Fibroblast of the aortic adventitia (primary cell): ENCODE measurements around the gene TRPM3. TPM values are rescaled to one million over a fixed set of nuclear protein-coding genes. Genes with fewer than 3 reads are reported as not detected.

Experiments used
- DNase-seq: peaks from one replicate; pipeline ENCODE4 v3.0.0-alpha.2; 2010; ENCODE audit warnings: low read depth
- H3K4me3 ChIP-seq: 2 replicates; pipeline ENCODE4 v1.5.1; 2011; ENCODE audit warnings: low read depth, mild to moderate bottlenecking, control low read depth, low read length, moderate library complexity
- total RNA-seq: library from RNA; depleted of rRNA; stranded (reverse); fragments of >200 nt; gene quantifications from 2 replicates; pipeline ENCODE4 v1.2.3, GENCODE V29; 2012; ENCODE audit warnings: low replicate concordance
- TF ChIP-seq, protein P1 (sequence below): IDR thresholded peaks from 2 replicates; pipeline ENCODE4 v1.5.1; 2011; ENCODE audit warnings: mild to moderate bottlenecking, low read length, control low read depth, inconsistent platforms; ENCODE audit not compliant: insufficient read depth

Gene TRPM3
- total RNA-seq, 1 donor = 8.8 TPM

GRCh38 chr9:70569070-70569772 lies 552.2 kb downstream of the TRPM3 start:
- DNase-seq = no peak
- TF ChIP-seq, protein P1, sequence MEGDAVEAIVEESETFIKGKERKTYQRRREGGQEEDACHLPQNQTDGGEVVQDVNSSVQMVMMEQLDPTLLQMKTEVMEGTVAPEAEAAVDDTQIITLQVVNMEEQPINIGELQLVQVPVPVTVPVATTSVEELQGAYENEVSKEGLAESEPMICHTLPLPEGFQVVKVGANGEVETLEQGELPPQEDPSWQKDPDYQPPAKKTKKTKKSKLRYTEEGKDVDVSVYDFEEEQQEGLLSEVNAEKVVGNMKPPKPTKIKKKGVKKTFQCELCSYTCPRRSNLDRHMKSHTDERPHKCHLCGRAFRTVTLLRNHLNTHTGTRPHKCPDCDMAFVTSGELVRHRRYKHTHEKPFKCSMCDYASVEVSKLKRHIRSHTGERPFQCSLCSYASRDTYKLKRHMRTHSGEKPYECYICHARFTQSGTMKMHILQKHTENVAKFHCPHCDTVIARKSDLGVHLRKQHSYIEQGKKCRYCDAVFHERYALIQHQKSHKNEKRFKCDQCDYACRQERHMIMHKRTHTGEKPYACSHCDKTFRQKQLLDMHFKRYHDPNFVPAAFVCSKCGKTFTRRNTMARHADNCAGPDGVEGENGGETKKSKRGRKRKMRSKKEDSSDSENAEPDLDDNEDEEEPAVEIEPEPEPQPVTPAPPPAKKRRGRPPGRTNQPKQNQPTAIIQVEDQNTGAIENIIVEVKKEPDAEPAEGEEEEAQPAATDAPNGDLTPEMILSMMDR = no peak
- H3K4me3 ChIP-seq = no peak overlapping the region

DNA sequence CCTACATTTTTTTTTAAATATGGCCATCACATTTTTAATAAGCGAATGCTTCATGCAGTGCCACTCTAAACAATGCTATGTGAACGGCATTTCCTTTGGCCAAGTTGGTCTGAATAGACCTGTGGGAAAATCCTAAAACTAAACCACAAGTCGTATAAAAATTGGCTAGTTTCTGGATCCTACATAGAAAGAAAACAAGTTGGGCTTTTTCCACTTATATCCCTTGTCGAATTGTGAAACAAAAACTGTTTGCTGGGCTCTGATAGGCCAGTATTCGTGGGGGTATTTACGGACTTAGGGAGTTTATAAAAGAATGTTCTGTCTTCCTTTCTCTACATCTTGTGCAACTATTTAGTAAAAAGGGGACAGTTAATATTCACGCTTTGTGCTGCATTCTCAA lies 553.9 kb downstream of the TRPM3 start:
- DNase-seq = no peak
- H3K4me3 ChIP-seq = no peak overlapping the region
- TF ChIP-seq, protein P1 = no peak

DNA sequence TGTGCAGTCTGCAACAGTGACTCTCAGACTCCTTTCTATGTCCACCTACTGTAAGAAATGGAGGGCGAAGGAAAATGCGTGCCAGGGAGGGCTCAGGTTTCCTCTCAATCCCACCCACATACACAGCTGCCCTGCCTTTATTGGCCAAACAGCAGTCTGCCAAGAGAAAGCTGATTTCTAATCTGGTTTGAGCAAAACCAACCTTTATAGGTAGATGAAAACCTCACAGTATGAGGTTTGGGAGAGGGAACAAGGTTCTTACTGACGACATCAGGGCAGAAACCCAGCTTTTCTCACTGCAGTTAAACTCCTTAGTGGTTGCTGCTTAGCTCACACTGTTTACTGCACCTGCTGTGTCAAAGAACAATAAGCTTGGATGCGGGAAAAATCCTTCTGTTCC lies 554.7 kb downstream of the TRPM3 start:
- TF ChIP-seq, protein P1 = no peak

GRCh38 chr9:70566066-70566465 lies 555.4 kb downstream of the TRPM3 start:
- no peak for DNase-seq
- TF ChIP-seq, protein P1 = no peak
- H3K4me3 ChIP-seq = no peak overlapping the region

More for the DNA sequence above, 554.7 kb downstream of the TRPM3 start:
- H3K4me3 ChIP-seq = no peak overlapping the region
- DNase-seq = no peak

GRCh38 chr9:70564468-70565335 lies 556.7 kb downstream of the TRPM3 start:
- TF ChIP-seq, protein P1 = no peak
- H3K4me3 ChIP-seq = no peak overlapping the region
- no peak for DNase-seq

- H3K4me3 ChIP-seq = no peak overlapping the region
- TF ChIP-seq, protein P1 = no peak
- DNase-seq = peak; percentile 83
Measured at GRCh38 chr9:70563431-70564204, 557.8 kb downstream of the TRPM3 start.
